Ascending aorta (tissue), 2 donors: ENCODE measurements around the gene THAP4. TPM values are rescaled to one million over a fixed set of nuclear protein-coding genes. Genes with fewer than 3 reads are reported as not detected.
A peak's percentile ranks its signal among the peaks of the same experiment; 100 is the strongest.

Experiments used
- DNase-seq, 2 donors: peaks; one replicate each; pipeline ENCODE4 v3.0.0-alpha.2; 2019; ENCODE audit warnings: low spot score in 2 of 2
- H3K27ac ChIP-seq, 2 donors: fragments of 200-600 bp; sonication (generic); one replicate each; pipeline ENCODE4 v1.5.1; 2016 to 2017; ENCODE audit warnings: mild to moderate bottlenecking in 1 of 2
- H3K27me3 ChIP-seq: fragments of 200-600 bp; sonication (generic); one replicate; pipeline ENCODE4 v1.5.1; 2017
- H3K36me3 ChIP-seq, 2 donors: fragments of 200-600 bp; sonication (generic); one replicate each; pipeline ENCODE4 v1.5.1; 2016
- H3K4me1 ChIP-seq, 2 donors: fragments of 200-600 bp; sonication (generic); one replicate each; pipeline ENCODE4 v1.5.1; 2016 to 2017; ENCODE audit warnings: mild to moderate bottlenecking in 1 of 2
- H3K4me3 ChIP-seq, 2 donors: fragments of 200-600 bp; sonication (generic); one replicate each; pipeline ENCODE4 v1.5.1; 2016 to 2017; ENCODE audit warnings: mild to moderate bottlenecking in 1 of 2
- H3K9me3 ChIP-seq, 2 donors: fragments of 200-600 bp; sonication (generic); one replicate each; pipeline ENCODE4 v1.5.1; 2016
- intact Hi-C: fragments of 100-400 bp; cut with DNase I; formaldehyde crosslinking; loops from one replicate; pipeline ENCODE4 v1.15.1; 2023
- total RNA-seq: library from RNA; depleted of rRNA; stranded (reverse); fragments of >200 nt; gene quantifications from one replicate; pipeline ENCODE4 v1.1.0, GENCODE V29; 2016
- TF ChIP-seq, protein P1 (sequence below), 3 experiments: fragments of 200-600 bp in 2 of 3; fragments of 450-650 bp in 1 of 3; sonication (generic) in 2 of 3; IDR thresholded peaks; one replicate each; pipeline ENCODE4 v1.5.1; 2016 to 2019; ENCODE audit warnings: antibody characterized with exemption in 3 of 3, mild to moderate bottlenecking in 1 of 3, moderate library complexity in 1 of 3

The THAP4 gene
- total RNA-seq, 1 donor from 2014 or later = 80.8 TPM

DNA sequence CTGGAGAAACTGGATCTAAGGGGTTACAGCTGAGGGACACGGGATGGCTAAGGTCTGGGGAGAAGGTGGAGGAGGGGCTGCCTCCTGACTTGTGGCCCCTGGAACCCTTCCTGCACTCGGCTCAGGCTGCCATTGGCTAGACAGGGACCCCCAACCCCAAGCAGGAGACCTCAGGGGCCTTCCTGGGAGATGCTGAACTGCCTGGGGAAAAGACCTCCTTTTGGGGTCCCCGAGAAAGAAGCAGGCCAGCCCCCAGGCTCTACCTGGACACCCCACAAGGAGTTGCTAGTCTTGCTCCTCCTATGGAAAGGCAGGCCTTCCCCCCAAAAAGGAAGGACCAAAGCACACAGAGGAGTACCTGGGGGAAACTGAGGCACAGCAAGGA lies 88.5 kb downstream of the THAP4 start:
- no peak overlapping the region for H3K4me3 ChIP-seq
- H3K27me3 ChIP-seq = no peaks in the 10 kb centered on the region
- H3K36me3 ChIP-seq = no peaks in the 10 kb centered on the region
- DNase-seq = no peak
- H3K4me1 ChIP-seq = peaks cover 0 to 3% of the 10 kb centered on the region in 2 donors
- no peaks in the 10 kb centered on the region for H3K9me3 ChIP-seq
- TF ChIP-seq, protein P1, sequence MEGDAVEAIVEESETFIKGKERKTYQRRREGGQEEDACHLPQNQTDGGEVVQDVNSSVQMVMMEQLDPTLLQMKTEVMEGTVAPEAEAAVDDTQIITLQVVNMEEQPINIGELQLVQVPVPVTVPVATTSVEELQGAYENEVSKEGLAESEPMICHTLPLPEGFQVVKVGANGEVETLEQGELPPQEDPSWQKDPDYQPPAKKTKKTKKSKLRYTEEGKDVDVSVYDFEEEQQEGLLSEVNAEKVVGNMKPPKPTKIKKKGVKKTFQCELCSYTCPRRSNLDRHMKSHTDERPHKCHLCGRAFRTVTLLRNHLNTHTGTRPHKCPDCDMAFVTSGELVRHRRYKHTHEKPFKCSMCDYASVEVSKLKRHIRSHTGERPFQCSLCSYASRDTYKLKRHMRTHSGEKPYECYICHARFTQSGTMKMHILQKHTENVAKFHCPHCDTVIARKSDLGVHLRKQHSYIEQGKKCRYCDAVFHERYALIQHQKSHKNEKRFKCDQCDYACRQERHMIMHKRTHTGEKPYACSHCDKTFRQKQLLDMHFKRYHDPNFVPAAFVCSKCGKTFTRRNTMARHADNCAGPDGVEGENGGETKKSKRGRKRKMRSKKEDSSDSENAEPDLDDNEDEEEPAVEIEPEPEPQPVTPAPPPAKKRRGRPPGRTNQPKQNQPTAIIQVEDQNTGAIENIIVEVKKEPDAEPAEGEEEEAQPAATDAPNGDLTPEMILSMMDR (IDR thresholded peaks at IDR 0.05) = no peak
- intact Hi-C loops = no loop called here
- no peak overlapping the region for H3K27ac ChIP-seq

GRCh38 chr2:241547781-241548450 lies 89.0 kb downstream of the THAP4 start:
- intact Hi-C loops = no loop called here
- Histone ChIP-seq H3K4me3 (no peak overlapping the region), H3K27me3 (no peaks in the 10 kb centered on the region), H3K27ac (no peak overlapping the region), H3K4me1 (peaks cover 0 to 3% of the 10 kb centered on the region in 2 donors), H3K36me3 (no peaks in the 10 kb centered on the region), H3K9me3 (no peaks in the 10 kb centered on the region)
- no peak for DNase-seq
- TF ChIP-seq, protein P1 (IDR thresholded peaks at IDR 0.05) = no peak

- DNase-seq = no peak
- peak overlapping the region in 1 of 2 donors; percentile 32 for H3K4me3 ChIP-seq
These were observed 90.0 kb downstream of the THAP4 start for GRCh38 chr2:241546771-241547498.

DNA sequence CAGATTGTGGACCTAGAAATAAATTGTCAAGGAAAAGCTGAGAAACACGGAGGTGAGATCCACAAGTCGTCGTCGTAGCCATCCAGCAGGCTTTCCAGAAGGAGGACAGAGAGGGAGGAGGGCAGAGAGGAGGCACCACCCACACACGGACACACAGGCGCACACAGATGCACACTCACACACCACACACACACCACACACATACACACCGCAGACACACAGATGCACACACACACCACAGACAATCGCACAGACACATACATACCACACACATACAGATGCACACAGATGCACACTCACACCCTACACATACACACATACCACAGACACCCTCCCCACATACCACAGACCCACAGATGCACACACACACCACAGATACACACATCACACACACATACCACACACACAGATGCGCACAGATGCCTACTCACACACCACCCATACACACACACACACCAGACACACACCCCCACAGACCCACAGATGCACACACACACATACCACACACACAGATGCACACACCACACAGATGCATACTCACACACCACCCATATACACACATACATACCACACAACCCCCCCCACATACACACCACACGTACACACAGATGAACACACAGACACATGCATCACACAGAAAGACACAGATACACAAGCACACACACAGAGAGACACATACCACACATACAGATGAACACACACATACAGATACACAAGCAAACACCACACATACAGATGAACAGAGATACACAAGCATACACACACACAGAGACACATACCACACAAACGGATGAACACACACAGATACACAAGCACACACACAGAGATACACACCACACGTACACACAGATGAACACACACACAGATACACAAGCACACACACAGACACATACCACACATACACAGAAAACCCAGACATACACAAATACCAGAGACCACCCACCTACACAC lies 91.2 kb downstream of the THAP4 start:
- DNase-seq = no peak
- no peak overlapping the region for H3K27ac ChIP-seq
- H3K36me3 ChIP-seq = no peaks in the 10 kb centered on the region
- H3K27me3 ChIP-seq = peaks cover 4% of the 10 kb centered on the region
- TF ChIP-seq, protein P1 (IDR thresholded peaks at IDR 0.05) = no peak
- no peaks in the 10 kb centered on the region for H3K9me3 ChIP-seq
- H3K4me3 ChIP-seq = no peak overlapping the region
- intact Hi-C loops = no loop called here
- peaks cover 9% of the 10 kb centered on the region in 2 donors for H3K4me1 ChIP-seq

More at GRCh38 chr2:241546771-241547498, 90.0 kb downstream of the THAP4 start:
- Histone ChIP-seq H3K27ac (no peak overlapping the region), H3K4me1 (peaks cover 0 to 3% of the 10 kb centered on the region in 2 donors), H3K27me3 (peaks cover under 1% of the 10 kb centered on the region), H3K9me3 (no peaks in the 10 kb centered on the region), H3K36me3 (no peaks in the 10 kb centered on the region)
- intact Hi-C loops = no loop called here
- TF ChIP-seq, protein P1 (IDR thresholded peaks at IDR 0.05) = no peak

DNA sequence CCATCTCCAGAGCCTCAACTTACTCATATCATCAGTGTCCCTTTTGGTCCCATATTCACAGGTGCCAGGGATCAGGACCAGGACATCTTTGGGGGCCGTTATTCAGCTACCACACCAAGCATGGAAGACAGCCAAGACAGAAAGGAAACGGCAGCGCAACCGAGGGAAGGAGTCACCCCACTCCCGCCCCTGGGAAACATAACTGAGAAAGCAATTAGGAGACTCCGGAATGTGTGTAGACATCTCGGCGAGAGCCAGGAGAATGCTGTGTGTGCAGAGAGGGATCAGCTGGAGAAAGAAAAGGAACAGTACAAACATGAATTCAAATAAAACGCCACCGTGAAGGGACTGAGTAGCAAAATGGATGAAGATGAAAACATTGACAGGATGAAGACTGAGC lies 91.9 kb downstream of the THAP4 start:
- peaks cover 4% of the 10 kb centered on the region for H3K27me3 ChIP-seq
- no peak overlapping the region for H3K4me3 ChIP-seq
- TF ChIP-seq, protein P1 (IDR thresholded peaks at IDR 0.05) = no peak
- no peak for DNase-seq
- intact Hi-C loops = no loop called here
- no peaks in the 10 kb centered on the region for H3K9me3 ChIP-seq
- no peaks in the 10 kb centered on the region for H3K36me3 ChIP-seq
- H3K4me1 ChIP-seq = peaks cover 11% of the 10 kb centered on the region in 2 donors
- H3K27ac ChIP-seq = no peak overlapping the region
